Activated T-helper 9 cell treated with anti-CD3 and anti-CD28 coated beads, Interleukin-2, amount 50 U/mL, for 16 hours (primary cell): ENCODE measurements around the gene WNT10A.
A peak's percentile ranks its signal among the peaks of the same experiment; 100 is the strongest.

Experiments
- DNase-seq: peaks from one replicate; pipeline ENCODE4 v3.0.0-alpha.2; 2020; ENCODE audit warnings: low read depth

WNT10A gene

GRCh38 chr2:218877331-218877730 lies 3.3 kb upstream of the WNT10A start:
- no peak for DNase-seq

GRCh38 chr2:218877891-218878290 lies 2.8 kb upstream of the WNT10A start:
- no peak for DNase-seq

- no peak for DNase-seq
Observed at GRCh38 chr2:218878486-218878885, 2.2 kb upstream of the WNT10A start.

GRCh38 chr2:218878926-218879761 lies 1.5 kb upstream of the WNT10A start:
- no peak for DNase-seq

- DNase-seq, result no peak
Observed at GRCh38 chr2:218879776-218880101, 913 bp upstream of the WNT10A start.

GRCh38 chr2:218880859-218881594 lies 375 bp downstream of the WNT10A start:
- DNase-seq, result no peak

GRCh38 chr2:218881744-218882460 lies 1.2 kb downstream of the WNT10A start:
- no peak for DNase-seq

- DNase-seq, result no peak
Observed at GRCh38 chr2:218882461-218882816, 1.8 kb downstream of the WNT10A start.

GRCh38 chr2:218882866-218883366 lies 2.3 kb downstream of the WNT10A start:
- no peak for DNase-seq

- peak; percentile 38 for DNase-seq
Observed at GRCh38 chr2:218883491-218884490, 3.1 kb downstream of the WNT10A start.

- DNase-seq, result no peak
Observed at GRCh38 chr2:218884519-218884918, 3.9 kb downstream of the WNT10A start.

- no peak for DNase-seq
Observed at GRCh38 chr2:218885981-218886947, 5.6 kb downstream of the WNT10A start.

GRCh38 chr2:218887079-218887478 lies 6.4 kb downstream of the WNT10A start:
- no peak for DNase-seq

- DNase-seq, result no peak
Observed at GRCh38 chr2:218888341-218888740, 7.7 kb downstream of the WNT10A start.

- no peak for DNase-seq
Observed at GRCh38 chr2:218889937-218890336, 9.3 kb downstream of the WNT10A start.

GRCh38 chr2:218890369-218890768 lies 9.7 kb downstream of the WNT10A start:
- DNase-seq, result no peak

- no peak for DNase-seq
Observed at GRCh38 chr2:218891275-218892135, 10.9 kb downstream of the WNT10A start.

- DNase-seq, result peak; percentile 78
Observed at GRCh38 chr2:218892693-218893348, 12.2 kb downstream of the WNT10A start.
